CD4-positive, alpha-beta memory T cell (primary cell): ENCODE measurements around the gene FOLR1. TPM values are rescaled to one million over a fixed set of nuclear protein-coding genes. Genes with fewer than 3 reads are reported as not detected.

Experiments used
- CTCF ChIA-PET: fragments of 350-600 bp; sonication (Branson Sonifier 250); formaldehyde crosslinking; loops from one replicate; lab custom pipeline; 2021; ENCODE audit warnings: inconsistent platforms; ENCODE audit not compliant: partially characterized antibody; lab: Charles Lee
- POLR2A ChIA-PET: fragments of 350-600 bp; sonication (Branson Sonifier 250); formaldehyde crosslinking; loops from one replicate; lab custom pipeline; 2021; ENCODE audit not compliant: partially characterized antibody; lab: Charles Lee
- DNase-seq, 5 donors: peaks; one replicate each; pipeline versions ENCODE4 v3.0.0 to v3.0.0-alpha.2; 2020 to 2022; ENCODE audit warnings: mixed read lengths in 1 of 5
- H3K27ac ChIP-seq: one replicate; pipeline ENCODE4 v1.7.0; 2013; ENCODE audit warnings: low read depth, low read length
- H3K27me3 ChIP-seq: 2 replicates; pipeline ENCODE4 v1.7.0; 2013; ENCODE audit warnings: mild to moderate bottlenecking, low read length, moderate library complexity; ENCODE audit not compliant: insufficient read depth
- H3K36me3 ChIP-seq: 2 replicates; pipeline ENCODE4 v1.7.0; 2013; ENCODE audit warnings: mild to moderate bottlenecking, low read length, moderate library complexity; ENCODE audit not compliant: insufficient read depth
- H3K4me1 ChIP-seq: 2 replicates; pipeline ENCODE4 v1.7.0; 2013; ENCODE audit warnings: mild to moderate bottlenecking, low read length, moderate library complexity; ENCODE audit not compliant: insufficient read depth
- H3K4me3 ChIP-seq, 2 donors: one replicate each; pipeline ENCODE4 v1.7.0; 2013; ENCODE audit warnings: low read length in 2 of 2, mild to moderate bottlenecking in 1 of 2
- H3K9me3 ChIP-seq, 2 donors: one replicate each; pipeline ENCODE4 v1.7.0; 2013; ENCODE audit warnings: low read length in 2 of 2, control low read depth in 1 of 2; ENCODE audit not compliant: control insufficient read depth in 1 of 2
- H3K27ac Mint-ChIP-seq, 7 donors: one replicate each; pipeline ENCODE4 v1.8.0; 2020 to 2021; ENCODE audit warnings: mixed read lengths in 7 of 7, mild to moderate bottlenecking in 6 of 7, inconsistent platforms in 3 of 7, moderate library complexity in 3 of 7
- H3K27me3 Mint-ChIP-seq, 2 donors: one replicate each; pipeline ENCODE4 v1.8.0; 2020 to 2021; ENCODE audit warnings: mixed read lengths in 2 of 2
- H3K36me3 Mint-ChIP-seq, 2 donors: one replicate each; pipeline ENCODE4 v1.8.0; 2020 to 2021; ENCODE audit warnings: mixed read lengths in 2 of 2, inconsistent platforms in 1 of 2, mild to moderate bottlenecking in 1 of 2
- H3K4me1 Mint-ChIP-seq, 4 donors: one replicate each; pipeline ENCODE4 v1.8.0; 2020 to 2021; ENCODE audit warnings: mixed read lengths in 4 of 4, mild to moderate bottlenecking in 1 of 4
- H3K4me3 Mint-ChIP-seq, 8 donors: one replicate each; pipeline ENCODE4 v1.8.0; 2020 to 2021; ENCODE audit warnings: mixed read lengths in 8 of 8, mild to moderate bottlenecking in 7 of 8, moderate library complexity in 6 of 8, inconsistent platforms in 3 of 8
- H3K9me3 Mint-ChIP-seq, 8 donors: one replicate each; pipeline ENCODE4 v1.8.0; 2020 to 2021; ENCODE audit warnings: mixed read lengths in 8 of 8, mild to moderate bottlenecking in 5 of 8, inconsistent platforms in 3 of 8, moderate library complexity in 1 of 8
- intact Hi-C: fragments of 100-400 bp; cut with micrococcal nuclease; formaldehyde crosslinking; loops from one replicate; pipeline ENCODE4 v1.15.1; 2023
- polyA plus RNA-seq, 2 donors: library from polyadenylated mRNA; unstranded; fragments of 300-500 nt; fragmentation: Illumina TruSeq; gene quantifications; one replicate each; pipeline ENCODE4 v1.2.3, GENCODE V29; 2021
- total RNA-seq, 2 experiments: library from RNA; stranded (reverse); gene quantifications; one replicate each; pipeline ENCODE4 v1.2.3, GENCODE V29; 2021

The FOLR1 gene
- total and polyA plus RNA-seq, 4 experiments from 2014 or later = not detected

DNA sequence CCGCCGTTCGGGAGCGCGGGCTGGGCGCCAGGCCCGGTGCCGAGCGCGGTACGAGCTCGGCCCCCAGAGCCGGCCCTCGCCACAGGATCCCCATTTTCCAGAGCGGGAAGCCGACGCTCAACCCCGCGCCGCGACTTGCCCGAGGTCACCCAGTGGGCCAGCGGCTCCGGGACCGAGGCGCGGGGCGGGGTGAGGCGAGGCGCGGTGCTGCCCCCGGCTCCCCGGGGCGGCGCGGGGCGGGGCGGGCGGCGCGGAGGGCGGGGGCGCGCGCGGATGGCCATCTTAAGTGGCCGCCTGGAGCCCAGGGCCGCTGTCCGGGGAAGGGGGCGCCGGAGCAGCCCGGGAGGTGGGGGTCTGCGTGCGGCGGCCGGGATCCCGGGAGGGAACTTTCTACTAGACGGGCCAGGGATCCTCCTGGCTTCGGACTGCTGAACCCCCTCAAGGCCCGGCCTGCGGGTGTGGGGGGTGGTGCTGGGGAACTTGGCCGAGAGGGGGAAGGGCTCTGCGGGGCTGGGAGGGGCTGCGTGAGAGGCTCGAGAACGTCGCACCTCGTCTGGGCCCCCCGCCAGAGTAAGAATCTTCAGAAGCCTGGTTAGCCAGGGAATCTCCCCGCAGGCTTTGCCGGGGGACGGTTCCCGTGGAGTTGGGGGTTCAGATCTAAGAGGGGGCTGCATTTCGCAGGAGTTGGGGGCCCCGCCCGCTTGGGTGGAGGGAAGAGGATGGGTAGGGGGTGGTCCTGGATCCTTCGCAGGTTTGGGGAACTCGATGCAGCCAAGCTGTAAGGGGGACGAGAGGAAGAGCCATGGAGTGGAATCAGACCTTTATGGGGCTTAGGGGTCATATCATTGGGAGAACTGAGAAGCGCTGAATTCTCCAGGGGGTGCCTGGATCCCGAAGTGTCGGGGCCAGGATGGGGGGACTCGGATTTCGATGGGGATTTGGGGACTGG lies 31.9 kb downstream of the FOLR1 start:
- H3K4me1 ChIP-seq = peaks cover 19% of the 10 kb centered on the region
- H3K27me3 ChIP-seq = no peaks in the 10 kb centered on the region
- peak overlapping the region; percentile 92 to 97 (median 96) for H3K4me3 Mint-ChIP-seq
- H3K27me3 Mint-ChIP-seq = peaks cover 0 to 1% of the 10 kb centered on the region in 2 donors
- ChIA-PET CTCF (interaction anchor here (0.9 to 6.0 kb wide), 13 partner anchors 13 to 296 kb away, joined by 3 to 40 read pairs (median 4); partner anchors contain the start of genes ANAPC15 and XNDC1N), POLR2A (interaction anchor here (0.8 to 5.0 kb wide), 16 partner anchors 13 to 776 kb away, joined by 3 to 50 read pairs (median 4); partner anchors contain the start of genes ANAPC15, CLPB, DHCR7 and RNF121)
- peaks cover 6% of the 10 kb centered on the region for H3K36me3 ChIP-seq
- peak overlapping the region; percentile 94 to 96 (median 95) for H3K27ac Mint-ChIP-seq
- no peaks in the 10 kb centered on the region for H3K9me3 Mint-ChIP-seq
- intact Hi-C loops = loop anchor here (1.0 to 5.0 kb wide), 8 partner anchors 14 to 437 kb away; partner anchors contain the start of genes ANAPC15, CLPB, LRRC51 and NUMA1
- H3K4me3 ChIP-seq = peak overlapping the region; percentile 34 to 83
- H3K36me3 Mint-ChIP-seq = peaks cover 0 to 26% of the 10 kb centered on the region in 2 donors
- H3K4me1 Mint-ChIP-seq = peaks cover 8 to 31% (median 18%) of the 10 kb centered on the region in 4 donors
- no peaks in the 10 kb centered on the region for H3K9me3 ChIP-seq
- DNase-seq = peak; percentile 36 to 70 (median 41)
- H3K27ac ChIP-seq = peak overlapping the region; percentile 72

DNA sequence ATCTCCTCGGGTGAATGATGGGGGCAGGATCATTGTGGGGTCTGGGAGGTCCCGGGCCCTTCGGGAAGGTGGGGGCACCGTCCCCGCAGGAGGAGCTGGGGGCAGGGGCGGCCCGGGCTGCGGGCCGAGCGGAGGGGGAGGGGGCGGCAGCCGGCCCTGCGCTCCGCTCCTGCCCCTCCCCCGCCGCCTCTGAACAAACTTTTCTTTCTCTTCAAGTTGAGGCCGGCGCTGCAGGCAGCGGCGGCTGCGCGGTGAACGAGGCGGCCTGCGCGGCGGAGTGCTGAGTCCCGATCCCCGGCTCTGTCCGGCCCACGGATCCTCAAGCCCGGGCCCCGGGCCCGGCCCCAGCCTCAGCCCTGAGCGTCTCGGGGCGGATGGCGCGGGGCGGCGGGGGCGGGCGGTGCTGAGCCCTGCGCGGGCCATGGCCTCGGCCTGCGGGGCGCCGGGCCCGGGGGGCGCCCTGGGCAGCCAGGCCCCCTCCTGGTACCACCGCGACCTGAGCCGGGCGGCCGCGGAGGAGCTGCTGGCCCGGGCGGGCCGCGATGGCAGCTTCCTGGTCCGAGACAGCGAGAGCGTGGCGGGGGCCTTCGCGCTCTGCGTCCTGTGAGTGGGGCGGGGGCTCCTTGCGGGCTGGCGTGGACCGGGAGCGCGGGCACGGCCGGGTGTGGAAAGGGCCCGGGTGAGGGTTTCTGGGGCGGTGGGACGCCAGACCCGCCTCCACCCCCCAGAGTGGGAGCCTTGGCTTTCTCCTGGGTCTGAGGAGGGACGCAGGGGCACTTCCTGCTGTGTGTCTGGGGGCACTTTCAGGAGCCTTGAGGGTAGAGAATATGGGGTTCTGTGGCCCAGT lies 32.8 kb downstream of the FOLR1 start, which contains the start of gene INPPL1:
TSS of gene INPPL1 (plus strand) at position 204 of the 847 bp plus-strand sequence. CDS start at position 422, 218 bp downstream.
- peaks cover 8 to 31% (median 20%) of the 10 kb centered on the region in 4 donors for H3K4me1 Mint-ChIP-seq
- ChIA-PET POLR2A (interaction anchor here (0.6 to 5.0 kb wide), 10 partner anchors 12 to 918 kb away, joined by 3 to 50 read pairs (median 4); partner anchors contain the start of genes ANAPC15, CLPB, FCHSD2 and RNF121), CTCF (interaction anchor here (1.0 to 6.0 kb wide), 4 partner anchors 12 to 207 kb away, joined by 3 to 40 read pairs (median 3); no protein-coding TSS in a partner anchor)
- Histone ChIP-seq H3K27me3 (no peaks in the 10 kb centered on the region), H3K4me1 (peaks cover 19% of the 10 kb centered on the region), H3K9me3 (no peaks in the 10 kb centered on the region), H3K4me3 (peak within 1 kb of the TSS; percentile 36 to 83), H3K27ac (peak within 1 kb of the TSS; percentile 72), H3K36me3 (peaks cover 10% of the 10 kb centered on the region)
- intact Hi-C loops = loop anchor here (5.0 kb wide), 1 partner anchor 437 kb away; no protein-coding TSS in a partner anchor
- H3K27ac Mint-ChIP-seq = peak within 1 kb of the TSS; percentile 94 to 99 (median 96)
- H3K9me3 Mint-ChIP-seq = no peaks in the 10 kb centered on the region
- H3K4me3 Mint-ChIP-seq = peak within 1 kb of the TSS; percentile 92 to 97 (median 96)
- H3K27me3 Mint-ChIP-seq = peaks cover 0 to 1% of the 10 kb centered on the region in 2 donors
- H3K36me3 Mint-ChIP-seq = peaks cover 8 to 34% of the 10 kb centered on the region in 2 donors
- peak in 4 of 5 donors; percentile 27 to 38 (median 36) for DNase-seq

DNA sequence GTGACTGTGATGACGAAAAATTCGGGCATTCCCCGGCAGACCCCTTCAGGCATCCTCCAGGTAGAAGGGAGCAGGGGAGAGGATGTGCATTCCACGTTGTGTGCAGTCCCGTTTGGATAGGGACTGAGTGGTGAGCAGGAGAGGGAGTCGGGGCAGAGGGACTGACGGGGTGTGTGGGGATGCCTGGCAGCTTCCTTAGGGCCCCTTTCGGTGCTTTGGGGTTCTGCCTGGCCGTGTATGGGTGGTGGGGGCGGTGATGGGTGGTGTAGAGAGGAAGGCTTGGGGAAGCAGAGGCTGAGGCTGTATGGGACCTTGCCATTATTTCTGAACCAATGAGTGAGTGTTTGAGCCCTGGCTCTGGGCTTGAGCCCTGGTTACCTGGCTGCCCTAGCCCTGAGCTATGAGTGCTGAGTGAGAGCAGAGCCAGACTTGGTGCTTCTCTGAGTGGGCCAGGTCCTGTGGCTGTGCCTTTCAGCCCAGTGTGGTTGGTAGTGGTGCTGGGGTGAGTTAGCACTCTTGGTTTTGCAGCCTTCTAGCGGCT lies 33.5 kb downstream of the FOLR1 start:
- Mint-ChIP-seq H3K27ac (peak overlapping the region; percentile 91 to 99 (median 94)), H3K4me3 (peak overlapping the region; percentile 86 to 95 (median 91)), H3K4me1 (peaks cover 8 to 31% (median 20%) of the 10 kb centered on the region in 4 donors), H3K36me3 (peaks cover 10 to 37% of the 10 kb centered on the region in 2 donors), H3K9me3 (no peaks in the 10 kb centered on the region), H3K27me3 (no peaks in the 10 kb centered on the region)
- ChIA-PET POLR2A (interaction anchor here (0.6 to 5.0 kb wide), 9 partner anchors 11 to 917 kb away, joined by 3 to 50 read pairs (median 4); partner anchors contain the start of genes ANAPC15, FCHSD2, RNF121 and XNDC1N), CTCF (interaction anchor here (1.0 to 6.0 kb wide), 4 partner anchors 11 to 207 kb away, joined by 3 to 40 read pairs (median 3); no protein-coding TSS in a partner anchor)
- H3K36me3 ChIP-seq = peaks cover 17% of the 10 kb centered on the region
- H3K4me1 ChIP-seq = peaks cover 19% of the 10 kb centered on the region
- H3K27me3 ChIP-seq = no peaks in the 10 kb centered on the region
- peak overlapping the region; percentile 36 to 83 for H3K4me3 ChIP-seq
- peak; percentile 14 to 59 (median 30) for DNase-seq
- H3K9me3 ChIP-seq = no peaks in the 10 kb centered on the region
- peak overlapping the region; percentile 72 for H3K27ac ChIP-seq
- intact Hi-C loops = no loop called here

DNA sequence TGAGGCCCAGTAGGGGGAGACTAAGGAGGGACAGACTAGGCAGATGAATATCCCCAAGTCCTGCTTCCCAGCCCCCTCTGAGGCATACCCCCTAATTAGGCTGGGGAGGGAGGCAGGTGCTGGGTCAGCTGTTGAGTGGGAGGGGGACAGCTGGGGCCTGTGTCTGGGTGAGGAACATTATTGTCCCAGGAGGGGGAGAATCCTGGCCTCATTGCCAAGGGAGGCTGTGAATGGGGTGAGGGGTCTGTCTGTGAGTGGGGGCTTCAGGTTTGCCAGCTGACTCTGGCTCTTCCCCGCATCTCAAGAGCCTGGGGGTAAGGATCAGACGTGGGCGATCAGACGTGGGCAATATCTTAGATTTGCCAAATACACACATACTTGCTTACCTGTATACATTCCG lies 34.8 kb downstream of the FOLR1 start:
- H3K27me3 ChIP-seq = no peaks in the 10 kb centered on the region
- intact Hi-C loops = no loop called here
- H3K4me3 Mint-ChIP-seq = peak overlapping the region in 2 of 8 donors; percentile 46 to 90
- H3K27me3 Mint-ChIP-seq = no peaks in the 10 kb centered on the region
- H3K36me3 ChIP-seq = peaks cover 28% of the 10 kb centered on the region
- H3K27ac Mint-ChIP-seq = peak overlapping the region in 4 of 7 donors; percentile 42 to 92 (median 62)
- H3K27ac ChIP-seq = no peak overlapping the region
- H3K9me3 ChIP-seq = no peaks in the 10 kb centered on the region
- peaks cover 19% of the 10 kb centered on the region for H3K4me1 ChIP-seq
- CTCF ChIA-PET = interaction anchor here (0.7 to 6.0 kb wide), 2 partner anchors 10 to 1746 kb away, joined by 3 to 40 read pairs; no protein-coding TSS in a partner anchor
- no peaks in the 10 kb centered on the region for H3K9me3 Mint-ChIP-seq
- H3K4me3 ChIP-seq = no peak overlapping the region
- H3K36me3 Mint-ChIP-seq = peaks cover 17 to 47% of the 10 kb centered on the region in 2 donors
- POLR2A ChIA-PET = interaction anchor here (4.6 to 5.0 kb wide), 2 partner anchors 10 to 185 kb away, joined by 36 to 50 read pairs; no protein-coding TSS in a partner anchor
- peaks cover 8 to 31% (median 20%) of the 10 kb centered on the region in 4 donors for H3K4me1 Mint-ChIP-seq
- DNase-seq = no peak

- Histone ChIP-seq H3K27ac (no peak overlapping the region), H3K4me3 (no peak overlapping the region), H3K27me3 (no peaks in the 10 kb centered on the region), H3K4me1 (peaks cover 12% of the 10 kb centered on the region), H3K9me3 (no peaks in the 10 kb centered on the region), H3K36me3 (peaks cover 32% of the 10 kb centered on the region)
- intact Hi-C loops = no loop called here
- Mint-ChIP-seq H3K4me3 (peak overlapping the region in 1 of 8 donors; percentile 13), H3K27me3 (no peaks in the 10 kb centered on the region), H3K4me1 (peaks cover 7 to 24% (median 16%) of the 10 kb centered on the region in 4 donors), H3K27ac (peak overlapping the region in 3 of 7 donors; percentile 42 to 48 (median 47)), H3K9me3 (no peaks in the 10 kb centered on the region), H3K36me3 (peaks cover 20 to 56% of the 10 kb centered on the region in 2 donors)
- ChIA-PET POLR2A (no interaction called here), CTCF (interaction anchor here (6.0 kb wide), 1 partner anchor 9 kb away, joined by 40 read pairs; no protein-coding TSS in a partner anchor)
- DNase-seq = no peak
Measured at GRCh38 chr11:72227316-72228228, 35.6 kb downstream of the FOLR1 start.
